H9 (cell line): ENCODE measurements around the gene AGBL4. TPM values are rescaled to one million over a fixed set of nuclear protein-coding genes. Genes with fewer than 3 reads are reported as not detected.

Experiments
- DNase-seq: peaks from one replicate; pipeline ENCODE4 v3.0.0-alpha.2; 2017
- H2AFZ ChIP-seq: one replicate; pipeline ENCODE4 v1.6.1; 2013; ENCODE audit warnings: mild to moderate bottlenecking, low read length, control low read depth, moderate library complexity
- H2AK5ac ChIP-seq: 2 replicates; pipeline ENCODE4 v1.6.1; 2013; ENCODE audit warnings: low read length, control low read depth, mixed read lengths; ENCODE audit not compliant: insufficient read length
- H2BK120ac ChIP-seq: one replicate; pipeline ENCODE4 v1.6.1; 2013; ENCODE audit warnings: low read depth, mild to moderate bottlenecking, low read length, control low read depth, inconsistent platforms; ENCODE audit not compliant: poor library complexity, severe bottlenecking
- H2BK12ac ChIP-seq: 2 replicates; pipeline ENCODE4 v1.6.1; 2013; ENCODE audit warnings: low read length, control low read depth, mixed read lengths, low read depth; ENCODE audit not compliant: insufficient read length
- H2BK15ac ChIP-seq: 2 replicates; pipeline ENCODE4 v1.6.1; 2013; ENCODE audit warnings: low read depth, low read length, control low read depth
- H2BK20ac ChIP-seq: one replicate; pipeline ENCODE4 v1.6.1; 2013; ENCODE audit warnings: low read depth, mild to moderate bottlenecking, low read length, control low read depth, inconsistent platforms; ENCODE audit not compliant: poor library complexity, severe bottlenecking
- H2BK5ac ChIP-seq: 2 replicates; pipeline ENCODE4 v1.6.1; 2013; ENCODE audit warnings: low read length, control low read depth, mixed read lengths; ENCODE audit not compliant: insufficient read length
- H3K14ac ChIP-seq: 2 replicates; pipeline ENCODE4 v1.6.1; 2013; ENCODE audit warnings: low read length, control low read depth; ENCODE audit not compliant: insufficient read depth
- H3K18ac ChIP-seq: 2 replicates; pipeline ENCODE4 v1.6.1; 2013; ENCODE audit warnings: low read depth, mild to moderate bottlenecking, mixed read lengths, low read length, control low read depth; ENCODE audit not compliant: insufficient read length
- H3K23ac ChIP-seq: 2 replicates; pipeline ENCODE4 v1.6.1; 2013; ENCODE audit warnings: low read length, control low read depth, mixed read lengths, low read depth; ENCODE audit not compliant: insufficient read length
- H3K23me2 ChIP-seq: 2 replicates; pipeline ENCODE4 v1.6.1; 2013; ENCODE audit warnings: low read depth, mild to moderate bottlenecking, mixed read lengths, low read length, control low read depth; ENCODE audit not compliant: insufficient read length, poor library complexity, severe bottlenecking
- H3K27ac ChIP-seq: 2 replicates; pipeline ENCODE4 v1.5.1; 2013; ENCODE audit warnings: low read length, control low read depth, mixed read lengths, low read depth; ENCODE audit not compliant: insufficient read length
- H3K27me3 ChIP-seq: 2 replicates; pipeline ENCODE4 v1.6.1; 2013; ENCODE audit warnings: low read length, control low read depth, inconsistent platforms; ENCODE audit not compliant: insufficient read depth
- H3K4ac ChIP-seq: 2 replicates; pipeline ENCODE4 v1.6.1; 2013; ENCODE audit warnings: low read depth, mild to moderate bottlenecking, control low read depth, inconsistent platforms, low read length, moderate library complexity
- H3K4me1 ChIP-seq: 2 replicates; pipeline ENCODE4 v1.6.1; 2013; ENCODE audit warnings: low read length, control low read depth, inconsistent platforms; ENCODE audit not compliant: insufficient read depth
- H3K4me2 ChIP-seq: 2 replicates; pipeline ENCODE4 v1.6.1; 2013; ENCODE audit warnings: low read length, control low read depth, mixed read lengths; ENCODE audit not compliant: insufficient read length, insufficient read depth
- H3K56ac ChIP-seq: 2 replicates; pipeline ENCODE4 v1.6.1; 2013; ENCODE audit warnings: low read depth, mild to moderate bottlenecking, mixed read lengths, low read length, control low read depth; ENCODE audit not compliant: insufficient read length
- H3K79me1 ChIP-seq: 2 replicates; pipeline ENCODE4 v1.6.1; 2013; ENCODE audit warnings: low read depth, mild to moderate bottlenecking, moderate library complexity, low read length, control low read depth, inconsistent platforms; ENCODE audit not compliant: insufficient read depth, poor library complexity, severe bottlenecking
- H3K79me2 ChIP-seq: 2 replicates; pipeline ENCODE4 v1.6.1; 2013; ENCODE audit warnings: low read length, control low read depth, inconsistent platforms; ENCODE audit not compliant: insufficient read depth
- H3K9ac ChIP-seq: 2 replicates; pipeline ENCODE4 v1.6.1; 2013; ENCODE audit warnings: low read length, control low read depth, mixed read lengths; ENCODE audit not compliant: insufficient read length; ENCODE audit errors: extremely low read depth
- H3K9me3 ChIP-seq: one replicate; pipeline ENCODE4 v1.6.1; 2013; ENCODE audit warnings: low read depth, low read length, inconsistent platforms; ENCODE audit not compliant: control insufficient read depth
- H3T11ph ChIP-seq: one replicate; pipeline ENCODE4 v1.6.1; 2013; ENCODE audit warnings: mild to moderate bottlenecking, low read length, control low read depth, inconsistent platforms
- H4K20me1 ChIP-seq: one replicate; pipeline ENCODE4 v1.6.1; 2013; ENCODE audit not compliant: control insufficient read depth, insufficient read length, insufficient read depth
- H4K5ac ChIP-seq: 2 replicates; pipeline ENCODE4 v1.6.1; 2013; ENCODE audit warnings: low read depth, mild to moderate bottlenecking, mixed read lengths, low read length, control low read depth; ENCODE audit not compliant: insufficient read length
- H4K8ac ChIP-seq: replicated peaks from 2 replicates; pipeline ENCODE4 v1.6.1; 2013; ENCODE audit warnings: low read length, control low read depth, mixed read lengths, low read depth; ENCODE audit not compliant: insufficient read length
- H4K91ac ChIP-seq: 2 replicates; pipeline ENCODE4 v1.6.1; 2013; ENCODE audit warnings: low read depth, mild to moderate bottlenecking, moderate library complexity, mixed read lengths, low read length, control low read depth; ENCODE audit not compliant: insufficient read length
- H3K27ac Mint-ChIP-seq, 3 experiments: 2 replicates in 2 of 3; 3 replicates in 1 of 3; pipeline ENCODE4 v1.8.0; 2020 to 2021; ENCODE audit warnings: mixed read lengths in 3 of 3, mild to moderate bottlenecking in 1 of 3, moderate library complexity in 1 of 3
- H3K27me3 Mint-ChIP-seq: 2 replicates; pipeline ENCODE4 v1.8.0; 2021; ENCODE audit warnings: low read depth, mild to moderate bottlenecking, moderate library complexity, mixed read lengths
- H3K36me3 Mint-ChIP-seq, 3 experiments: 2 replicates in 2 of 3; 3 replicates in 1 of 3; pipeline ENCODE4 v1.8.0; 2020 to 2021; ENCODE audit warnings: low read depth in 3 of 3, mixed read lengths in 3 of 3; ENCODE audit not compliant: insufficient read depth in 1 of 3
- H3K4me1 Mint-ChIP-seq, 2 experiments: 2 replicates each; pipeline ENCODE4 v1.8.0; 2020; ENCODE audit warnings: mixed read lengths in 2 of 2
- H3K4me3 Mint-ChIP-seq, 2 experiments: 2 replicates in 1 of 2; 3 replicates in 1 of 2; pipeline ENCODE4 v1.8.0; 2020 to 2021; ENCODE audit warnings: mild to moderate bottlenecking in 2 of 2, mixed read lengths in 2 of 2, moderate library complexity in 1 of 2
- H3K9me3 Mint-ChIP-seq, 2 experiments: 2 replicates in 1 of 2; 3 replicates in 1 of 2; pipeline ENCODE4 v1.8.0; 2020; ENCODE audit warnings: mild to moderate bottlenecking in 2 of 2, mixed read lengths in 2 of 2, moderate library complexity in 1 of 2
- WGBS: extraction: QIAGEN DNeasy Blood & Tissue Kit; methylation state at CpG from one replicate; pipeline ENCODE4 v1.1.7; 2013; ENCODE audit warnings: missing lambda C conversion rate, low lambda C conversion rate, mixed read lengths; ENCODE audit not compliant: insufficient read length; ENCODE audit errors: extremely low coverage; 5-methylcytosine and 5-hydroxymethylcytosine counted together
- total RNA-seq: library from RNA; stranded (reverse); gene quantifications from 2 replicates; pipeline ENCODE4 v1.2.1, GENCODE V29; 2021
- TF ChIP-seq, protein P1 (sequence below): fragments of 200-600 bp; sonication (generic); conservative IDR thresholded peaks from 3 replicates; pipeline ENCODE4 v1.8.0; 2021; ENCODE audit warnings: antibody characterized with exemption, mild to moderate bottlenecking

The AGBL4 gene
- total RNA-seq, 1 experiment from 2014 or later = not detected

DNA sequence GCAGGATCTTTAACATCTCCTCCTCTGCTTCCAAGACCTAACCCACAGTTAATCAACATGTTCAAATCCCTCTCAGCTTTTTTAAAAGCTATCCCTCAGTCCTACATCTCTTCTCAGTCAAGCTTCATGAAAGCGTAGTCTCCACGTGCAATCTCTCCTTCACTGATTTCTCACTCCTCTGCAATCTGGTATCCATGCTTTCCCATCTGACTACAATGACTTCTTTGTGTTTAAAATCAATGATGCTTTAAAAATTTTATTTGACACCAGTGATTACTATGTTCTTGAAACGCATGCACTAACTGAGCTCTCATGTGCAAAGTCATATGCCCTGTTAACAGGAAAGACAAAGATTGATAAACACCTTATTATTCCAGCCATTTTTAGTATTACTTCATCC is 1179.6 kb downstream of the AGBL4 start:
- H3K23me2 ChIP-seq = no peaks in the 10 kb centered on the region
- H3K27me3 Mint-ChIP-seq = peaks cover 3% of the 10 kb centered on the region; the same call in 1 of the 2 replicates

More for the DNA sequence above, 1179.6 kb downstream of the AGBL4 start:
- no peak overlapping the region for H3K4me2 ChIP-seq
- H3K4me3 Mint-ChIP-seq = no peak overlapping the region
- H4K8ac ChIP-seq = no peak overlapping the region
- peaks cover 4% of the 10 kb centered on the region in 2 experiments for H3K4me1 Mint-ChIP-seq
- no peak overlapping the region for H3K9ac ChIP-seq
- no peaks in the 10 kb centered on the region for H3K36me3 Mint-ChIP-seq
- H3K9me3 ChIP-seq = no peaks in the 10 kb centered on the region
- no peak overlapping the region for H3K27ac ChIP-seq
- H3K14ac ChIP-seq = no peak overlapping the region
- no peak overlapping the region for H2AFZ ChIP-seq
- H3K79me1 ChIP-seq = no peaks in the 10 kb centered on the region
- no peak for DNase-seq
- no peak overlapping the region for H3K4ac ChIP-seq
- no peaks in the 10 kb centered on the region for H3K27me3 ChIP-seq
- no peak overlapping the region for H4K5ac ChIP-seq
- H4K91ac ChIP-seq = no peak overlapping the region
- no peaks in the 10 kb centered on the region for H3K79me2 ChIP-seq
- H3K4me1 ChIP-seq = no peaks in the 10 kb centered on the region
- H2BK120ac ChIP-seq = no peak overlapping the region
- no peak overlapping the region for H2BK12ac ChIP-seq
- H4K20me1 ChIP-seq = no peaks in the 10 kb centered on the region
- no peak overlapping the region for H3K56ac ChIP-seq
- no peak overlapping the region for H2BK5ac ChIP-seq
- H2BK20ac ChIP-seq = no peak overlapping the region
- H2BK15ac ChIP-seq = no peak overlapping the region
- TF ChIP-seq, protein P1, sequence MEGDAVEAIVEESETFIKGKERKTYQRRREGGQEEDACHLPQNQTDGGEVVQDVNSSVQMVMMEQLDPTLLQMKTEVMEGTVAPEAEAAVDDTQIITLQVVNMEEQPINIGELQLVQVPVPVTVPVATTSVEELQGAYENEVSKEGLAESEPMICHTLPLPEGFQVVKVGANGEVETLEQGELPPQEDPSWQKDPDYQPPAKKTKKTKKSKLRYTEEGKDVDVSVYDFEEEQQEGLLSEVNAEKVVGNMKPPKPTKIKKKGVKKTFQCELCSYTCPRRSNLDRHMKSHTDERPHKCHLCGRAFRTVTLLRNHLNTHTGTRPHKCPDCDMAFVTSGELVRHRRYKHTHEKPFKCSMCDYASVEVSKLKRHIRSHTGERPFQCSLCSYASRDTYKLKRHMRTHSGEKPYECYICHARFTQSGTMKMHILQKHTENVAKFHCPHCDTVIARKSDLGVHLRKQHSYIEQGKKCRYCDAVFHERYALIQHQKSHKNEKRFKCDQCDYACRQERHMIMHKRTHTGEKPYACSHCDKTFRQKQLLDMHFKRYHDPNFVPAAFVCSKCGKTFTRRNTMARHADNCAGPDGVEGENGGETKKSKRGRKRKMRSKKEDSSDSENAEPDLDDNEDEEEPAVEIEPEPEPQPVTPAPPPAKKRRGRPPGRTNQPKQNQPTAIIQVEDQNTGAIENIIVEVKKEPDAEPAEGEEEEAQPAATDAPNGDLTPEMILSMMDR = no peak
- H2AK5ac ChIP-seq = no peak overlapping the region
- H3T11ph ChIP-seq = no peak overlapping the region
- H3K23ac ChIP-seq = no peak overlapping the region
- no peak overlapping the region for H3K27ac Mint-ChIP-seq
- H3K18ac ChIP-seq = no peak overlapping the region
- H3K9me3 Mint-ChIP-seq = no peaks in the 10 kb centered on the region
- WGBS = no CpG with 5 or more reads among the region's 3 CpGs
